Retina (tissue), 1 donor: ENCODE data around the gene PDE1A.

ENCODE experiments used
- DNase-seq: peaks from one replicate; pipeline ENCODE4 v3.0.0-alpha.2; 2016

PDE1A gene

DNA sequence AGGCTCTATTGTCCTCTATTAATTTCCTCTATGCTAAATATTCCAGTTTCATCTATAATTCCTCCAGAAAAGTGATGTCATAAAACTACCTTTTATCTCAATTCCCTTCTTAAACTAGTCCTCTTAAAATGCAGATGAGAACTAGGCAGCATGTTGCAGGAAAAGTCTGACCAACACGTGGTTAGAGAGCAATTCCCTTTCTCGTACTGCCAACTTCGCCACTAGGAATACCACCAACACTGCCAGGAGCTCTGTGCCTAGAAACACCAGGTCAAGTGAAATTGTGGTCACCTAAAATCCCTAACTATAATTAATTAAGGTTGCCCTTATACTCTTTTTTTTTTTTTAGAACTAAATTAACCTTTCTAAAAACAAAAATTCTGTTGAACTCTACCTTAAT is 313.5 kb downstream of the PDE1A start:
- no peak for DNase-seq

DNA sequence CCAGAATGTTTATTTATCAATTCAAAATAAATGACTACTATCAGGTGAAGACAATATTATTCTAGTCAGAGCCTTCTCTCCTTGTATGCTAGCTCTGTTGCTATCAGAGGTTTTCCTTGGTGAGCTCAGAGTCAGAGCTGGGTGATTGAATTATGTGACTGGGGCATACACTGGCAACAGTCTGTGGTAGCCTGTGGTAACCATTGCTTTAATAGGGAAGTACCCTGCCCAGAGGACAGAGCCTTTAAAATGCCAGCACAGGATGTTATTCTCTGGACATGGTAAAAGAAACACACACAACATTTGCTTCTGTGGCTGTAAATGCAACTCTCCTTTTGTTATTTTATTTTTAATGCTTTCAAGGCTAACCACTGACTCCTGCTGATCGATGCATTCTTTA is 316.5 kb downstream of the PDE1A start:
- no peak for DNase-seq

DNA sequence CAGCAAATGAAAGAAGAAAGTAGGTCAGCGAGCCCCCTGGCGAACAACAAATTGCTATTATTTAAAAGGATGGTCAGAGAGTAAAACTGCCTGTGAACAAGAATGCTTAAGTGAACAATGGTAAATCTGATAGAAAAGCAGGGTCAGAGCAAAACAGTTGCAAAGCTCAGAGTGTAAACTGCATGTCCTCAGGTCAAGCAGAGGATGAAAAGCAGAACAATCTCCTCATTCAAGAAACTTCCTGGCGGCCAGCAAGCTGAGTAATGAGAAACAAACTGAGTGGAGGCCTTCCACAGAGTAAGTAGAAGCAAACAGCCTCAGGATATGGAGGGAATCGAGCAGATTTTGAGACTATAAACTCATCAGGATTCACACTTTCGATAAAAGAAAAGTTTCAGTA is 323.3 kb downstream of the PDE1A start:
- peak; percentile 48 for DNase-seq

DNA sequence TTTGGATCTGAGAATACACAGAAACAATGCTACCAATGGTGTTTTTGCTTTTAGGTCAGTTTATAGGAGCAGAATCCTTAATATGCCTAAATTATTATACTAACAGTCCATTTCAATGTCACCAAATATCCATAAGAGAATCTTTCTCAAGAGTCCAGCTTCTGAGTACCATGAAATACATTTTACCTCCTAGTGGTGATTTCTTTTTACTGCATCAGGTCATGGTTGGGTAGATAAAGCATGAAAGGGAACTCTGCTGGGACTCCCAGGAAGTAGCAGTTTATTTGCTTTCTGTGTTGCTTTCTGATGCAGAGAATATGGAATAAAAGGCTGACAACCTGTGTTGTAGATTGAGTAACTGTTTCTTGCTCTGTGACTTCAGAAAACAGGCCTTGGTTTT is 325.6 kb downstream of the PDE1A start:
- DNase-seq: no peak

DNA sequence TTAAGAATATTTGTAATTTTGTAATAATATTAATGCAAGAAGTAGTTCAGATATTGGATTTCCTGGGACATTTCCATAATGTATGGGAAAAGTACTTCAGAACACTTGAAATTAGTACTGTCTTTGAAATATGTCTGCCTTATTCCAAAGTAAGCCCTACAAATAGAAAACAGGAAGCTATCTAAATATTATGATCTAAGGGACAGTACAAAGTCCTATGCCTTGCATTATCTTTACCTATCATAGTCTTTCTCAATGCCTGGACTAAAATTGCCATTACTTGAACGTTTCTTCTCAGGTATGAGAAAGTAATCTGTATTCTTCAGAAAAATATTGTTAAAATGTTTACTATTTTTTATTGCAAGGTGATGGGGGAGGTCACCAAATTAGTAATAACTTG is 328.2 kb downstream of the PDE1A start:
- no peak for DNase-seq

DNA sequence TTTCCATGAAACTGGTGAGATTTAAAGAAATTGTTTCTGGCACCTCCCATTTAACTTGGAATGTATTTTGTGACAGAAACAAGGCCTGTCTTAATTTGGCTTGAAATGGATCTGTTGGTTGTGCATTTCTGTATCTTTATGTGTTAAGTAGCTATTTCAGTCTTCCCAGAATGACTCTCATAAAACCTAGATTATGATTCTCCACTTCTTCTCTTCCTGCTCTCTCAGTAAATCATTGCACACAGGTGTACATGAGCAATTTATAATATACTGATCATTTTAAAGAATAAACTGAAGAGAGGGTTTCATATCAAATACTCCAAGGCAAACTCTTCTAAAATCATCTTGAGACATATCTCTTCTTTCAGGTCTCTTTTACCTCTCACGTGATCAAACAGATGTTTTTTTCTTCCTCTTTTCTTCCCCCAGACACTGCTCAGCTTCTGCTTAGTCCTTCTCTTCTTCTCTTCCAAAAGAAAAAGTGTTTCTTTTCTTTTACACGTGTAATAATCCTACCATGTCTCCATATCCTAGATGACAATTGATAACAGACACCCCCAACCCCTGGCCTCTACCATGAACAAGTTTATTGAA is 329.2 kb downstream of the PDE1A start:
- DNase-seq: no peak

DNA sequence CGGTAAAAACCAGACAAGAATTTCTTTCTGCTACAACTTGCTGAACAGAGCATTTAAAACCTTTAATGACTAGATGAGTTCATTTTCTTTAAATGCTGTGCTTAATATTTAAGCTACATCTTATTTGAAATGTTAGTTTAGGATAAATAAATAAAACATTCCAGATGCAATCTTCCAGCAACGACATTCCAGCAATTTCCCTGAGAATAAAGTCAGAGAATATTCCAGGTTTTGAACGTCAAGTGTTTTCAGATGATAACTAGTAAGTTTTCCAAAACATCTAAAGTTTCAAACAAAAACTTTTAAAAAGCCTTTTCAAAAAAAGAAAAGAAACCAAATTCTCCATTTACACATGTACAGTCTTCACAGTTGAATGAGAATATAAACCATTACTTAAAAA is 336.4 kb downstream of the PDE1A start:
- DNase-seq: no peak
